ENCODE results near the gene GARIN5A.
"Not testable (repeated sequence)": the region's sequence is repeated elsewhere in the genome, so short reads cannot be mapped to it uniquely, and the experiment has no call there.

The GARIN5A gene

GRCh38 chr19:50486823-50487515, 10.3 kb upstream of the GARIN5A start:
- peak; percentile 54 for DNase-seq

GRCh38 chr19:50485284-50485955, 8.8 kb upstream of the GARIN5A start:
- DNase-seq: no peak

- no peak for DNase-seq
Measured at GRCh38 chr19:50482916-50483315, 6.3 kb upstream of the GARIN5A start.

GRCh38 chr19:50482271-50482855, 5.7 kb upstream of the GARIN5A start:
- no peak for DNase-seq

GRCh38 chr19:50481351-50482149, 4.9 kb upstream of the GARIN5A start:
- no peak for DNase-seq

- DNase-seq: no peak
Measured at GRCh38 chr19:50480281-50481111, 3.8 kb upstream of the GARIN5A start.

- no peak for DNase-seq
Measured at GRCh38 chr19:50479761-50480251, 3.2 kb upstream of the GARIN5A start.

- peak; percentile 16 for DNase-seq
Measured at GRCh38 chr19:50478901-50479715, 2.5 kb upstream of the GARIN5A start.

- DNase-seq: no peak
Measured at GRCh38 chr19:50477751-50478515, 1.3 kb upstream of the GARIN5A start.

- DNase-seq: no peak
Measured at GRCh38 chr19:50476907-50477238, 225 bp upstream of the GARIN5A start.

- no peak for DNase-seq
Measured at GRCh38 chr19:50475736-50476223, 868 bp downstream of the GARIN5A start.

- no peak for DNase-seq
Measured at GRCh38 chr19:50475101-50475568, 1.5 kb downstream of the GARIN5A start.

- not testable (repeated sequence) for DNase-seq
Measured at GRCh38 chr19:50473336-50473735, 3.3 kb downstream of the GARIN5A start.

- no peak for DNase-seq
Measured at GRCh38 chr19:50468818-50469217, 7.8 kb downstream of the GARIN5A start.

- DNase-seq: no peak
Measured at GRCh38 chr19:50467566-50467965, 9.1 kb downstream of the GARIN5A start.

GRCh38 chr19:50466706-50467039, 10.0 kb downstream of the GARIN5A start:
- no peak for DNase-seq

GRCh38 chr19:50465986-50466705, 10.5 kb downstream of the GARIN5A start:
- DNase-seq: no peak

GRCh38 chr19:50465000-50465399, 11.6 kb downstream of the GARIN5A start:
- no peak for DNase-seq

- no peak for DNase-seq
Measured at GRCh38 chr19:50464348-50464747, 12.3 kb downstream of the GARIN5A start.

GRCh38 chr19:50462970-50463369, 13.7 kb downstream of the GARIN5A start:
- DNase-seq: no peak
